Kidney (tissue), 14 donors: Measurements from ENCODE around the gene SLC35F6. TPM values are rescaled to one million over a fixed set of nuclear protein-coding genes. Genes with fewer than 3 reads are reported as not detected.

Experiments
- DNase-seq, 5 donors: peaks; one replicate each; pipeline ENCODE4 v3.0.0-alpha.2; 2013 to 2020
- FAIRE-seq: peaks from 2 replicates; lab custom pipeline; 2012; peaks lifted over from hg19 to GRCh38; lab: Jason Lieb, UNC
- H3K27ac ChIP-seq, 2 donors: one replicate each; pipeline ENCODE4 v1.7.0; 2013; ENCODE audit warnings: low read depth in 2 of 2, low read length in 2 of 2, inconsistent platforms in 1 of 2
- H3K27me3 ChIP-seq: one replicate; pipeline ENCODE4 v1.7.1; 2013; ENCODE audit warnings: low read length, inconsistent platforms; ENCODE audit not compliant: control insufficient read depth, insufficient read depth
- H3K36me3 ChIP-seq, 3 donors: one replicate each; pipeline versions ENCODE4 v1.7.0 to v1.7.1; 2013; ENCODE audit warnings: low read length in 3 of 3, control low read depth in 1 of 3, inconsistent platforms in 1 of 3; ENCODE audit not compliant: insufficient read depth in 3 of 3, control insufficient read depth in 2 of 3
- H3K4me1 ChIP-seq, 3 donors: one replicate each; pipeline versions ENCODE4 v1.7.0 to v1.7.1; 2013; ENCODE audit warnings: low read length in 3 of 3, inconsistent platforms in 1 of 3, low read depth in 1 of 3; ENCODE audit not compliant: control insufficient read depth in 2 of 3, insufficient read depth in 2 of 3
- H3K4me3 ChIP-seq, 3 donors: one replicate each; pipeline versions ENCODE4 v1.7.0 to v1.8.1; 2013; ENCODE audit warnings: low read length in 3 of 3, control low read depth in 1 of 3, inconsistent platforms in 1 of 3
- H3K9ac ChIP-seq, 3 donors: one replicate each; pipeline versions ENCODE4 v1.7.0 to v1.7.1; 2013; ENCODE audit warnings: low read length in 3 of 3, control low read depth in 1 of 3, inconsistent platforms in 1 of 3
- H3K9me3 ChIP-seq, 3 donors: one replicate each; pipeline versions ENCODE4 v1.7.0 to v1.7.1; 2013; ENCODE audit warnings: low read length in 3 of 3, control low read depth in 1 of 3, inconsistent platforms in 1 of 3; ENCODE audit not compliant: control insufficient read depth in 2 of 3, insufficient read depth in 1 of 3
- CTCF ChIP-seq: IDR thresholded peaks from 3 replicates; pipeline ENCODE4 v1.5.1; 2012; ENCODE audit warnings: mild to moderate bottlenecking, moderate library complexity, borderline replicate concordance; ENCODE audit not compliant: insufficient read depth; ENCODE audit errors: extremely low read depth
- intact Hi-C: fragments of 100-400 bp; cut with DNase I; formaldehyde crosslinking; loops from one replicate; pipeline ENCODE4 v1.11.1; 2022
- polyA plus RNA-seq: library from polyadenylated mRNA; stranded (reverse); fragments of 350-450 nt; fragmentation: Illumina TruSeq; extraction: RNeasy Lipid Tissue Mini Kit (QIAGEN cat#74804); gene quantifications from one replicate; pipeline ENCODE4 v1.2.3, GENCODE V29; 2014; ENCODE audit warnings: low read depth, low replicate concordance; ENCODE audit not compliant: insufficient read depth
- total RNA-seq: library from RNA; stranded (reverse); fragmentation: NEBNext Ultra II Directional; extraction: Animal tissue kit (Norgen Biotek cat#: 25700); gene quantifications from one replicate; pipeline ENCODE4 v1.2.1, GENCODE V29; 2021
- donor health status: control.
- donor health status: control.
- donor health status: control.
- donor health status: control.
- donor health status: control.
- donor health status: DM: yes; HTN: yes; CAD: no.
- donor health status: Normal renal cell carcinoma (clear cell type).

Gene SLC35F6
- total and polyA plus RNA-seq, 2 donors from 2014 or later: 43.1 to 63.7 TPM

DNA sequence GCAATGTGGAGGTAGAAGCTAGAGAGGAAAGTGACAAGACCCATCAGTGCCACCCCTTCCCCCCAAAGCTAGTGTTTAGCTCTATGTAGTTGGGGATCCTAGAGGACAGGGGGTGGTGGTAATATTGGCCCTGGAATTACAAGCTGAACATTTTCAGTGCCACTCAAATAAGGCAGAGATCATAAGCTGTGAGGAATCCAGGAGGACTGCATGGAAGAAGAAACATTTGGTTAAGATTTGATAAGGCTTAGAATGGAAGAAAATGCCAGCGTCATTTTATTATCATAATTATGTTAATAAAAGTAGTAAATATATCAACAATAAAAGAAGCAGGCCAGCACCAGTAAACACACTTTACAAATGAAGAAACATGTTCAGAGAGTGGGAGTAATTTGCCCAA, 37.9 kb upstream of the SLC35F6 start:
- FAIRE-seq (no peak), DNase-seq (peak in 1 of 5 donors; percentile 4)
- H3K4me1 ChIP-seq: peaks cover 0 to 23% (median 0%) of the 10 kb centered on the region in 3 donors
- no peaks in the 10 kb centered on the region for H3K36me3 ChIP-seq
- intact Hi-C loops: no loop called here
- no peak overlapping the region for H3K4me3 ChIP-seq
- no peak overlapping the region for H3K27ac ChIP-seq
- TF ChIP-seq CTCF: no peak
- no peaks in the 10 kb centered on the region for H3K9me3 ChIP-seq
- peaks cover 2% of the 10 kb centered on the region for H3K27me3 ChIP-seq
- H3K9ac ChIP-seq: no peak overlapping the region

GRCh38 chr2:26727641-26728561, 36.2 kb upstream of the SLC35F6 start:
- Histone ChIP-seq H3K9me3 (no peaks in the 10 kb centered on the region), H3K9ac (no peak overlapping the region), H3K27me3 (peaks cover 2% of the 10 kb centered on the region), H3K36me3 (no peaks in the 10 kb centered on the region), H3K27ac (no peak overlapping the region), H3K4me3 (no peak overlapping the region), H3K4me1 (peaks cover 0 to 16% (median 0%) of the 10 kb centered on the region in 3 donors)
- no peak for TF ChIP-seq CTCF
- intact Hi-C loops: no loop called here
- FAIRE-seq (no peak), DNase-seq (peak in 3 of 5 donors; percentile 23 to 71 (median 43))

- Histone ChIP-seq H3K36me3 (no peaks in the 10 kb centered on the region), H3K4me1 (peaks cover 0 to 10% (median 0%) of the 10 kb centered on the region in 3 donors), H3K9me3 (no peaks in the 10 kb centered on the region), H3K4me3 (no peak overlapping the region), H3K27ac (no peak overlapping the region), H3K27me3 (peaks cover 2% of the 10 kb centered on the region), H3K9ac (no peak overlapping the region)
- TF ChIP-seq CTCF: no peak
- DNase-seq (peak in 1 of 5 donors; percentile 4), FAIRE-seq (no peak)
- intact Hi-C loops: no loop called here
Observed at GRCh38 chr2:26729311-26729710, 34.8 kb upstream of the SLC35F6 start.
